Medulla oblongata (tissue), 1 donor: ENCODE measurements around the gene ZNF385B.

Experiments
- DNase-seq: peaks from one replicate; pipeline ENCODE4 v3.0.0-alpha.2; 2015; ENCODE audit errors: extremely low spot score

ZNF385B gene

GRCh38 chr2:179446476-179447141, 414.8 kb downstream of the ZNF385B start:
- no peak for DNase-seq

- DNase-seq = no peak
Measured at GRCh38 chr2:179444056-179444455, 417.4 kb downstream of the ZNF385B start.

GRCh38 chr2:179443180-179443579, 418.2 kb downstream of the ZNF385B start:
- no peak for DNase-seq

- DNase-seq = no peak
Measured at GRCh38 chr2:179442206-179442605, 419.2 kb downstream of the ZNF385B start.

- DNase-seq = no peak
Measured at GRCh38 chr2:179441551-179441950, 419.9 kb downstream of the ZNF385B start.

- DNase-seq = peak; percentile 65
Measured at GRCh38 chr2:179440642-179441251, 420.7 kb downstream of the ZNF385B start.

GRCh38 chr2:179438654-179439053, 422.8 kb downstream of the ZNF385B start:
- DNase-seq = no peak

GRCh38 chr2:179437430-179437829, 424.0 kb downstream of the ZNF385B start:
- DNase-seq = no peak

GRCh38 chr2:179435566-179435965, 425.8 kb downstream of the ZNF385B start:
- no peak for DNase-seq

- DNase-seq = no peak
Measured at GRCh38 chr2:179435000-179435399, 426.4 kb downstream of the ZNF385B start.

- DNase-seq = no peak
Measured at GRCh38 chr2:179434357-179434756, 427.1 kb downstream of the ZNF385B start.

GRCh38 chr2:179432751-179433150, 428.7 kb downstream of the ZNF385B start:
- no peak for DNase-seq

GRCh38 chr2:179429597-179429996, 431.8 kb downstream of the ZNF385B start:
- no peak for DNase-seq

GRCh38 chr2:179429060-179429471, 432.3 kb downstream of the ZNF385B start:
- no peak for DNase-seq

GRCh38 chr2:179428649-179429048, 432.8 kb downstream of the ZNF385B start:
- DNase-seq = peak; percentile 9

- no peak for DNase-seq
Measured at GRCh38 chr2:179427065-179427464, 434.3 kb downstream of the ZNF385B start.

- DNase-seq = no peak
Measured at GRCh38 chr2:179424571-179424970, 436.8 kb downstream of the ZNF385B start.

- peak; percentile 80 for DNase-seq
Measured at GRCh38 chr2:179422037-179422643, 439.3 kb downstream of the ZNF385B start.

- no peak for DNase-seq
Measured at GRCh38 chr2:179417436-179417949, 443.9 kb downstream of the ZNF385B start.

- no peak for DNase-seq
Measured at GRCh38 chr2:179412112-179412511, 449.3 kb downstream of the ZNF385B start.

- DNase-seq = peak; percentile 83
Measured at GRCh38 chr2:179410552-179411356, 450.7 kb downstream of the ZNF385B start.

GRCh38 chr2:179403624-179404023, 457.8 kb downstream of the ZNF385B start:
- no peak for DNase-seq
